HG03442 (cell line): Measurements from ENCODE around the gene FRG2C.
"Not testable (repeated sequence)": the region's sequence is repeated elsewhere in the genome, so short reads cannot be mapped to it uniquely, and the experiment has no call there.

Source experiments
- ATAC-seq: cut with Tn5 transposase; IDR thresholded peaks from one replicate; pipeline ENCODE4 v1.9.1; 2021; ENCODE audit warnings: mild to moderate bottlenecking, moderate library complexity; ENCODE audit not compliant: unreplicated experiment

The FRG2C gene

DNA sequence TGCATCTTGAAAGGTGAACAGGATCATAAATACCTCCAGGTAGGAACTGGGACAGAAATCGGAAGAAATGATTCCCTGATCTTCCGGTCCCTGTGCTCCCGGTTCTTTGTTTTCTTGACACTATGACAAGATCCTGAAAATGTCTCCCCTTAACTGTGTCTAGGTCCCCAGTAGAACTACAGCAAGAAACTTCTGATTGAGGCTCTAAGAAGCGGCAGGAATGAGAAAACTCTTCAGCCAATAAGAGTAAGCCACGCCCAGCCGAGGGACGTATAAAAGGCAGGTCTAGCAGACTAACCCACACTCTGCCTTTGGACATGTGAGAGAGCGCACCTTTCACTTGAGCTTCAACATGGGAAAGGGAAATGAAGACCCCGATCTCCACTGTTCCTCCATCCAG, at the start of gene FRG2C:
TSS of gene FRG2C (plus strand) at position 301 of the 400 bp plus-strand sequence. CDS start at position 353, 52 bp downstream.
- ATAC-seq: not testable (repeated sequence)

DNA sequence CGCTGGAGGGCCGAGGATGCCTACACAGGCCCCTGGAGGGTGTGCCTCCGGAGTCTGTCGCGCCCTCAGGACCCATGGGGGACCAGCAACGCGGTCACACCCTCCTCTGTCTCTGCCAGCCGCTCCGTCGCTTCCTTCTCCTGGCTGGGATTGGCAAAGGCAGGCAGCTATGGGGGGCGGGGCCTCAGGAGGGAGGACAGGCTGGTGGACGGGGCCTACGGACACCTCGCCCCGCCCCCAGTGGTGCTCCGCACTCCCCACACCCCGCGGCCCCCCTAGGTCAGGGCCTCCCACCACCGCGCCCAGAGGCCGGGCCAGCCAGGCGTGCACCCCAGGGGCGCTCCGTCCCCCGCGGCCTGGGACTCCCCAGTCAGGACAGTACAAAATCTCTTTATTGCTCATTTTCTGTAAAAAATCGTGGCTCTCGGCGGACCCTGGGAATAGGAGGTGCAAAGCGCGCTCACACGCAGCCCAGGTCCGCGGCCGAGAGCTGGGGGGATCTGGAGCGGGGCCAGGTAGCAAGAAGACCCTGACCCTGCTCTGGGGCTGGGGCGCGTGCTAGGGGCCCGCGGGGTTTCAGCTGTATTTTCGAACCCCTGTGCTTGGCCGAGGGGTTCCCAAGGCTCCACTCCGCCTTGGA, 45.3 kb upstream of the FRG2C start:
- not testable (repeated sequence) for ATAC-seq

DNA sequence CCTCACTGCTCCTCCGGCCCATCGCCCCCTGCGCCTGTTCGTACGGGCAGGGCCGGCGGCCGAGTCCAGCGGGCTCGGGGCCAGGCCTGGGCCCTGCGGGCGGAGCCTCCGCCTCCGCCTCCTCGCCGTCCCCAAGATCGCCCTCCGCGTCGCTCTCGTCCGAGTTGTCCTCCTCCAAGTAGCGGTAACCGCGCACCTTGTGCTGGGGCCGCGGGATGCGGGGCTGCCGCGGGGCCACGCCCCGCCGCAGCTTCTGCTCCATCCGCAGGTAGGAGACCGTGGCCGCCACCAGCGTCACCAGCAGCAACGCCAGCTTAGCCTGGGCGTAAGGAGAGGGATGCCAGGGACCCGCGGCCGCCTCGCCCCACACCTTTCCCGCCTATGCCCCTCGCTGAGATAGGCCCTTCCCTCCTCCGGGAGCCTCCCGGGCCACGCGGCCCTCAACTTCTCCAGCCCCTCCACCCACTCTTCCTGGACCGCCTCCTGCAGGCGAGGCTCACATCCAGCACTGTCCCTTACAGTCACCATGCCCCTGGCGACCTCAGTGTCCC, 44.6 kb upstream of the FRG2C start:
- ATAC-seq: not testable (repeated sequence)

DNA sequence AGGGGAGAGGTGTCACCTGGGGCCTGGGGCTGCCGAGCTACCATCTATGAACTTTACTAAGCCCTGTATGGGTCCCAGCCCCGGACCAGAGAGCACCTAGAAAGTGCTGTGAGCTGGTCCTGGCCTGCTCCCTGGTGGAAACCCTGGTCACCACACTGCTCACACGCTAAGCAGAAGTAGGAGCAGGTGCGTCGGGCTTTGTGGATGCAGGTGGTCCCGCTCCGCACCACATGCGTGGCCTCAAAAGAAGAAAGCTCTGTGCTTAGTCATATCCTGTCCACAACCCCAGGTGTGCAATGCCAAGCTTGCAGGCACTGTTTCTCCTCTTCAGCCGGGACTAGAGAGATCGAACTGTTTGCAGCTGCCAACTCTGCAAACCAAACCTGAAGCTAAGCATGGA, 42.4 kb upstream of the FRG2C start:
- not testable (repeated sequence) for ATAC-seq

DNA sequence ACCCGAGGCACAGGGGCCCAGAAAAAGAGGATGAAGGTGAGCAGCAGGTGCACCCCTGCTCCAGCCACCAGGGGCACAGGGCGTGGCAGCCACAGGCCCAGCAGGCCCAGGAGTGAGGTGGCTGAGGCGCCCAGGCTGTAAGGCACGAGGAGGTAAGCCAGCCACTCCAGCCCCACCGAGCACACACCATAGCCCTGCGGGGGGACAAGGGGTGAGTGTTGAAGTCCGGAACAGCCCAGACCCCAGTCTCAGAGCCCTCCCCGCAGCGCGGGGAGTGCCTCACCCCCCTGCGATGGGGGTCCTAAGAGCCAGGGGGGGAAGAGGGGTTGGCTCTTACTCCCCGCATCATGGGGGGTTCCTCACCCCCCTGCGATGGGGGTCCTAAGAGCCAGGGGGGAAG, 40.5 kb upstream of the FRG2C start:
- not testable (repeated sequence) for ATAC-seq

DNA sequence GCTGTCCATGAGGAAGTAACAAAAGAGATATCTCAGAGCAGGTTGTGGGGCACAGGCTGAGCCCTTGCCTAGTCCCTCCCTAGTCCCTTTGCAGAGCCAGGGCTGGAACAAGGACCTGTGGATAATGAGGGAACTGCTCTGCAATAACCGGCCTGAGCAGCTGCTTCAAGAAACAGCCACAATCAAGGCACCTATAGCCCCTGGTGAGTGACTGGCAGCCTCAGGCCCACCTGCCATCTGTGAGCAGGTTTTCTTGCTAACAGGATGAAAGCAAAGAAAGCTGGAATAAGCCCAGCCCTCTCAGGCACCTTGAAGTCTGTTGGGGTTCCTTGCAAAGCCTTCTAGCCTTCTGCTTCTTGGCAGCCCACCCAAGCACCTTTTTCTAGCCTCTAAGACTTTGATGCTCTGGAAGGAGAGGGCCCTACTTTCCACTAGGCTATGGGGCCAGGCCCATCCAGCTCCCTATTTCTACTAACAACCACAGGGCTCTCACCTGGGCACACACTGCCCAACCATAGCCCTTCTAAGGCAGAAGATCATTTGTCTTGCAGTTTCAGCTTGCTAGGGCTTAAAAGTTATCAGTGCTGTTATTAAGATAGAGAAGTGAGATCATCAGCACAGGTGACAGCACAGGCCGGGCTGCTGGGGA, 33.1 kb upstream of the FRG2C start:
- ATAC-seq: not testable (repeated sequence)

DNA sequence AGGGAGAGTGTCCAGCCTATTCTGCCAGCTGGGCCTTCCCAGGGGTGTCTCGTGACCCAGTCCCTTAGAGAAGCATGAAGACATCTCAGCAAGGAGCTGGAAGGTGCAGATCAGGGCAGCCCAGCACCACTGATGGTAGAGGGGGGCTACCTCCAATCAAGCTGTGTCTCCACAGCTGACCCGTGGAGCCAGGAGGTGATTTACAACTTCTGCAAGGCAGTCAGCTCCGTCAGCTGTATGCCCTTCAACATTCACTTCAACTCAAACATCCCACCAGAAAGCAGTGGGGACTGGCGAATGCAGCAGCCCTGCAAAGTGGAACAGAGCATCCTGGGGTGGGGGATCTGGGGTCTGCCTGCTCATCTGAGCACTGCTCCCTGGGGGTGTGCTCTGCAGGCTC, 32.6 kb upstream of the FRG2C start:
- ATAC-seq: no peak

DNA sequence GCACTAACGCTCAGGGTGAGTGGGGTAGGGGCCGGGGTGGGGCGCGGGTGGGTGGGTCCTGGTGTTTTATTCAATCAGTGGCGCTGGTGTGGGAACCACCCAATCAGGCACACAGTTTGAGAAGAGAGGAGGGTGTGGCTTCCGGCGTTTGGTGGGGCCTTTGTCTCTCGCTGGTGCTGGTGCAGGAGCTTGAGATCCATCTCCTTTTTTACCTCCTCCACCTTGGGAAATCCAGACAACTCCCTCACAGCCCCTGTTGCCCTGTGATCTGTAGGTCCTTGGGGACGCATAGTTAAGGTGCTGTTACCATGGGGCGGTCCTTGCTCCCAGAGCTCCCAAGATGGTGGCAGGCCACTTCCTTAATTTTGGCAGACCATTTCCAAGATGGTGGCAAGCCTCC, 25.2 kb upstream of the FRG2C start:
- not testable (repeated sequence) for ATAC-seq

DNA sequence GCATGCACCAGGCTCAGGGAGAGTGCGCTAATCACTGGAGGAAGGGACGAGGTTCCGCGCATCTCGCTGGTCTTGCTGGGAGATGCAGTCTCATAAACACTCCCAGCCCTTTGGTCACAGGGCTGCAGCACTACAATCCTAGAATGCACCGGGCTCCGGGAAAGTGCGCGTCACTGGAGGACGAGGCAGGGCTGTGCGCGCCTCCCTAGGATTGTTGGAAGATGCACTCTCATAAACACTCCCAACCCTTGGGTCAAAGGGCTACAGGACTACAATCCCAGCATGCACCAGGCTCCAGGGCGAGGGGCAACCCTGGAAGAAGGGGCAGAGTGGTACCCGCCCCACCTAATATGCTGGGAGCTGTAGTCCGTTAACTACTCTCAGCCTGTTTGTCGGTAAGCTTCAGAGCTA, 23.0 kb upstream of the FRG2C start:
- ATAC-seq: not testable (repeated sequence)

DNA sequence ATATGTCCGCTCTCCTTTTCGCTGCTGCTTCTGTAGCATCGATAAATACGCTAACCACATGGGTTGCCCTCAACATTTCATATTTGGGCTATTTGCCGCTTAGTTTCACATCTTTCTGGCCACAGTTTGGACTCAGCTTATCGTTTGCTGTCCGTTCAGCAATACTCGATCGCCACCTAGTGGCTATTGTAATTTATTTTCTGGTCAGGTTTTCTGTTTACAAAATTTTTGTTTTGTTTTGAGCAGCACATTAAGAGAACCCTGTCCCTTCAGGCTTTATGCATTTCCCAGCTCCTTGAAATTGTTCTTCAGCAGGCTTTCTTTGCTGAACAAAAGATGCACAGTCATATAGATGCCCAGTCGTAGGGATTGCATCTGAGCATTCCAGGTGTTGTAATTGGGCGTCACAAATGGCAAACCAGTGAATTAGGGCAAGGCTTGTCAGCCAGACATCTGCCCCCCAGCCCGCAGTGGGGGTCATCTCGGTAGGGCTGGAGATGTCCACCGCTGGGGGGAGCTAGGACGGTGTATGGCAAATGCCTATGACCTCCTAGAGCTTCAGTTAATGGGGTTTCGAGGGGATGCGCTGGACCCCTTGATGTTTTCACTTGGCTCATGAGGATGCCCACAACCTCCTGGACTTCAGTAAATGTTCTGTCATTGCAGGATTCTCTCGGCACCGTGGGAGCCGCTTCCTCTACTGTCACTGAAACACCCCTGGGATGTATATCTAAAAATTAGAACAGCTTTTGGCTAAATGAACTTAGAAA, 20.9 kb upstream of the FRG2C start:
- not testable (repeated sequence) for ATAC-seq

DNA sequence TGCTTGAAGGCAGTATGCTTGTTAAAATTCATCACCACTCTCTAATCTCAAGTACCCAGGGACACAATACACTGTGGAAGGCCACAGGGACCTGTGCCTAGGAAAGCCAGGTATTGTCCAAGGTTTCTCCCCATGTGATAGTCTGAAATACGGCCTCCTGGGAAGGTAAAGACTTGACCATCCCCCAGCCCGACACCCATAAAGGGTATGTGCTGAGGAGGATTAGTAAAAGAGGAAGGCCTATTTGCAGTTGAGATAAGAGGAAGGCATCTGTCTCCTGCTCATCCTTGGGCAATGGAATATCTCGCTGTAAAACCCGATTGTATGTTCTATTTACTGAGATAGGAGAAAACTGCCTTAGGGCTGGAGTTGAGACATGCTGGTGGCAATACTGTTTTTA, 18.6 kb upstream of the FRG2C start:
- not testable (repeated sequence) for ATAC-seq

DNA sequence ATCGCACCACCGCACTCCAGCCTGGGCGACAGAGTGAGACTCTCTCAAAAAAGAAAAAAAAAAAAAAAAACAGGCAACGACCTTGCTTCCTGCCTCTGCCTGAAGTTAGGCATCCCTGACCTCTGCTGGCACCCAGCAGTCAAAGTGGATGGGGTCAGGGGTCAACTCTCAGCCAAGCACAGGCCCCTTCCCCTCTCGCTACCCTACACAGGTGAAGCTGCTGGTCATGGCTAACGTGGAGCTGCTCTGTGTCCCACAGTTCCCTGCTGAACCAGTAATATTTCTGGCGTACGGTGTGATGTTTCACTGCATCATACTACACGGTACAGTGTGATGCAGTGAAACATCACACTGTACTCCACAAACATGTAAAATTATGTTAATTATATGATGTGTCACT, 13.9 kb upstream of the FRG2C start:
- ATAC-seq: no peak

DNA sequence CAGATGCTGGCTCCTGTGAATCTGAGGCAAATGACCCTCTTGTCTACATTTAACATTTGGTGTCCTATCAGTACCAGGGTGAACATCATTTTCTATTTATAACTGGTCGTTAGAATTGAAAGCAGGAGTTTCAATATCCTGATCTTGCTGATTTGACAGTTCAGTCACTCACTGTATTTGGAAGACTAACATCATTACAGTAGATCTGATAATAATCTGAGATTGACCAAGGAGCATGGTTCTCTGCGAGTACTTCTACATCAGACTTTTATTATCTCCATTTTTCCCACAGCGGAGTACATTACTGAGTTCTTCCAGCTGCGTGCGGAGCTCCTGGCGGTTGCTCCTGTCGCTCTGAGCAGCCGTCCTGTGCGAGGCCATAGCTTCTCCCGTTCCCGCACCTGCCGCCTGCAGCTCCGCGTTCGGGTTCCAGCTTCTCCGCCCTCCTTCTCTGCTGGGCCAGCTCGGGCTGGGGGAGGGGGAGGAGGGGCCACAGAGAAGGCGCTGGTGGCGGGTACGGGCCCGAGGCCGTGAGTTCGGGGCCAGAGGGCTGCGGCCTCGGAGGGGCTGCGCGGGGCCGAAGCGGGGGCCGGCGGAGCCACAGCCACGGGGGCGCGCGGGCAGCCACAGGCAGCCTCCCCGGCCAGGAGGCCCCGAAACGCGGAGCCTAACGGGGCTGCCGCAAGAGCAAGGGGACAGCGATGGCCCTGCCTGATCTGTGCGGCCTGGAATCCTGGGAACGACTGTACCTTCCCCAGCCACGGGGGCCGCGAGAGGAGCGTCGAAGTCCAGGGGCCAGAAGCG, 8.8 kb upstream of the FRG2C start:
- not testable (repeated sequence) for ATAC-seq

DNA sequence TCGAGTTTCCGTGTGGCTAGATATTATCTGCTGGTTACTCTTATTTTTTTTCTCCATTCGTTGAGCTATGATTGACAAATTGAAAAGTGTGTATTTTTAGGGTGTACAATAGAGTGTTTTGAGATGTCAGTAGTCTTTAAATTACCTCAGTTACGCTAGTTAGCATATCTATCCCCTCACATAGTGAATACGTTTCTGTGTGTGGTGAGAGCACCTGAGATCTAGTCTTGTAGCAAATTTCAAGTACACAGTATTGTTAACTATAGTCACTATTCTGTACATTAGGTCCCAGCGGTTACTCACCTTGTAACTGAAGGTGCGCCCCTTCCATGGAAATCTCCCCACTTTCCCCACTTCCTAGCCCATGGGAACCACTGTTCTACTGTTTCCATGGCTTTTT, 8.2 kb upstream of the FRG2C start:
- not testable (repeated sequence) for ATAC-seq

DNA sequence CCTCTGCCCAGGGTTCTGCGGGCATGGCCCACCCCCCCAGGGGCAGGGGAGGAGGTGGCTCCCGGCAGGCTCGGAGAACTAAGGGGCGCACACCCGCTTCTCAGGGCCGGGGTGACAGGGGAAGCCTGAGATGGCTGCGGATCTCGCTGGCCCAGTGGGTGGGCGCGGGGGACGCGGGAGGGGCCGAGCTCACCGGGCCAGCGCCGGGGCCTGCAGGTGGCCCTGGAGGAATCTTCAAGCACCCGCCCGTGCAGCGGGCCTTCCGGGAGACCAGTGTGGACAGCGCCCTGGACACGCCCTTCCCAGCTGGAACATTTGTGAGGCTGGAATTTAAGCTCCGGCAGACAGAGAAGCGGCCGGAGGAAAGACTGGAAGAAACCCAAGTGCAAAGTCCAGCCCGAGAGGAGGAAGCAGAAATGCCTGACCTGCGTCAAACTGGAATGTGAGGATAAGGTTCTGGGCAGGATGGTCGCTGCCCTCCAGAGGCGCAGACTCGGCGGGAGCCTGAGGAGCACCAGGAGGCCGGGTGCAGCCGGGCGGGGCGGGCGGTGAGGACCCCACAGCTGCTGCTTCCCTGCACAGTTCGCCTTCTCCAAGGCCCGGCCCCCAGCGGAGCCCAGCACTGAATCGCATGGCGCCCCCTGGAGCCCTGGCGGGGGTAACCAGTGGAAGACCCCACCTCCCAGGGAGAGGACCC, 5.6 kb upstream of the FRG2C start:
- ATAC-seq: not testable (repeated sequence)

DNA sequence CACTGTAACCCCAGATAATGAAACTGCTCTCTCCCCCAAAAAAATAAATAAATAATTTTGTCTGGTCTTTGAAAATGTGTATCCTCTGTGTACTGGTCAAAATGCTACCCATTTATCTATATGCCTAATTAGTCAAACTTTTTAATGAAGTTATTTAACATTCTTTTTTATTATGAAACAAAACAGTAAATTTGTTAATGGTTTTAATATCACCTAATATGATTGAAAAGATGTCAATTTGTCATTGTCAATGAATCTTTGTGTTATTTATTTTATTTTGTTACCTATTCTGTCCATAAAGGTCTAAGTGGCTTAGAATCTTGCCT, 5.1 kb upstream of the FRG2C start:
- ATAC-seq: not testable (repeated sequence)

DNA sequence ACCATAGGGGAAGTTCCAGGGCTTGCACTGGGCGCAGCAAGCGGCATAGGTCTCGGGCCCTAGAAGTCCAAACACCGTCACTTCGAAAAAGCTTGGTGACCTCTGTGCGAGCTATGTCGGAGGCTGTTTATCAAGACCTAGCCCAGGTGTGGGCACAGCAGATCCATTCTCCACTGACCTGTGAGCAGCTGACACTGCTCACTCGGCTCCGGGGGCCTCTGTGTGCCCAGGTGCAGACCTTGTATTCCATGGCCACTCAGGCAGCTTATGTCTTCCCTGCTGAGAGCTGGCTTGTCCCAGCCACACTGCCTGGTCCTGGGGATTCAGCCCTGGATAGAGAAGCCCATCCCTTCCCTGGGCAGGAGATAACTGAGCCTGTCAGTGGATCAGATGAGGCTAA, 1.5 kb downstream of the FRG2C start:
- ATAC-seq: not testable (repeated sequence)

DNA sequence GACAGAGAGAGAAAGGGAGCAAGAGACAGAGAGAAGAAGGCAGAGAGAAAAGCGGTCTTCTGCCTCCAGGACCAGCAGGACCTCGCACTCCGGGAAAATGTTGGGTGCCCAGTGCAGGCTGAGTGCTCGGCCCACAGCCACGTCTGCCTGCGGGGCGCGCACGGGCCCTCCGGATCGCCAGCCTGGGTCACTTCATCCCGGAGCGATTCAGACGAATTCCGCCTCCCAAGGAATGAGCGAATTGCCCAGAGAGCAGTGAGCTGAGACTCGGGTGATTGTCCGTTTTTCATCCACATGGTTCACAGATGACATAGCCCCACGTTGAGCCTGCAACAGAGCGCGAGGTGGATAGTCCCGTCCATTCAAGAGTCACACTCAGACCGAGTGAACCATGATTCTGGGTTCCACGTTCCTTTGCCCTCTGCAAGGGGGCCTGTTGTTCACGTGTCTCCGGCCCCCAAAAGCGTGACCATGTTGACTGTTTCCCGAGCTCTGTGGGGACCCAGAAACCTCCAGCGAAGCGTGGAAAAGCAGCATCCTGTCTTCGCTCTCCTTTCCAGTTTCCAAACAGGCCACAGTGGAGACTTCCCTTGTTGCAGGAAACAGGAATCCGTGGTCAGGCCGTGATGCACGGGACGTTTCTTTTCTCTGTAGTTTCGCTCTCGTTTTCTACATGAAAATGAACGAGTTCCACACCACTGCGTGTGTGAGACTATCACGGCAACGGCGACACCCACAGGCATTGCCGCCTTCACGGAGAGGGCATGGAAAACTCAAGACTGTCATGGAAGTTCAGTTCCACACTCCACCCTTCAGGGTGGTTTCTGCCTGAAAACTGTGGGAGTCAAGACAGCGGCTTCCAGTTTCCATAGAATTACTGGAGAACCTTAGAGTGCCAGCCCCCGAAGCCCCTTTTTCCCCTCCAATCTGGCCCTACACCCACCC, 3.9 kb downstream of the FRG2C start:
- ATAC-seq: not testable (repeated sequence)

DNA sequence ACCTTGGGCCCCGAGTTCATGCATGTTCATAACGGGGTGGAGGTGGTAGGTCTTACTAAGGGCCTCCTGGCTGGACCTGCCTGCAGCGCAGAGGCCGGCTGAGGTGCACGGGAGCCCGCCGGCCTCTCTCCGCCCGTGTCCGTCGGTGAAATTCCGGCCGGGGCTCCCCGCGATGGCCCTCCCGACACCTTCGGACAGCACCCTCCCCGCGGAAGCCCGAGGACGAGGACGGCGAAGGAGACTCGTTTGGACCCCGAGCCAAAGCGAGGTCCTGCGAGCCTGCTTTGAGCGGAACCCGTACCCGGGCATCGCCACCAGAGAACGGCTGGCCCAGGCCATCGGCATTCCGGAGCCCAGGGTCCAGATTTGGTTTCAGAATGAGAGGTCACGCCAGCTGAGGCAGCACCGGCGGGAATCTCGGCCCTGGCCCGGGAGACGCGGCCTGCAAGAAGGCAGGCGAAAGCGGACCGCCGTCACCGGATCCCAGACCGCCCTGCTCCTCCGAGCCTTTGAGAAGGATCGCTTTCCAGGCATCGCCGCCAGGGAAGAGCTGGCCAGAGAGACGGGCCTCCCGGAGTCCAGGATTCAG, 4.7 kb downstream of the FRG2C start:
- peak; percentile 36 for ATAC-seq
